ENCODE data around the gene RBM26.

Gene RBM26

GRCh38 chr13:79401259-79402070, 4.6 kb downstream of the RBM26 start:
- TF ChIP-seq, protein P1, sequence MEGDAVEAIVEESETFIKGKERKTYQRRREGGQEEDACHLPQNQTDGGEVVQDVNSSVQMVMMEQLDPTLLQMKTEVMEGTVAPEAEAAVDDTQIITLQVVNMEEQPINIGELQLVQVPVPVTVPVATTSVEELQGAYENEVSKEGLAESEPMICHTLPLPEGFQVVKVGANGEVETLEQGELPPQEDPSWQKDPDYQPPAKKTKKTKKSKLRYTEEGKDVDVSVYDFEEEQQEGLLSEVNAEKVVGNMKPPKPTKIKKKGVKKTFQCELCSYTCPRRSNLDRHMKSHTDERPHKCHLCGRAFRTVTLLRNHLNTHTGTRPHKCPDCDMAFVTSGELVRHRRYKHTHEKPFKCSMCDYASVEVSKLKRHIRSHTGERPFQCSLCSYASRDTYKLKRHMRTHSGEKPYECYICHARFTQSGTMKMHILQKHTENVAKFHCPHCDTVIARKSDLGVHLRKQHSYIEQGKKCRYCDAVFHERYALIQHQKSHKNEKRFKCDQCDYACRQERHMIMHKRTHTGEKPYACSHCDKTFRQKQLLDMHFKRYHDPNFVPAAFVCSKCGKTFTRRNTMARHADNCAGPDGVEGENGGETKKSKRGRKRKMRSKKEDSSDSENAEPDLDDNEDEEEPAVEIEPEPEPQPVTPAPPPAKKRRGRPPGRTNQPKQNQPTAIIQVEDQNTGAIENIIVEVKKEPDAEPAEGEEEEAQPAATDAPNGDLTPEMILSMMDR (IDR thresholded peaks at IDR 0.05; ENCODE audit: low read depth, low read length), result no peak
- H3K4me3 ChIP-seq (ENCODE audit: low read depth, low read length), result no peak overlapping the region

DNA sequence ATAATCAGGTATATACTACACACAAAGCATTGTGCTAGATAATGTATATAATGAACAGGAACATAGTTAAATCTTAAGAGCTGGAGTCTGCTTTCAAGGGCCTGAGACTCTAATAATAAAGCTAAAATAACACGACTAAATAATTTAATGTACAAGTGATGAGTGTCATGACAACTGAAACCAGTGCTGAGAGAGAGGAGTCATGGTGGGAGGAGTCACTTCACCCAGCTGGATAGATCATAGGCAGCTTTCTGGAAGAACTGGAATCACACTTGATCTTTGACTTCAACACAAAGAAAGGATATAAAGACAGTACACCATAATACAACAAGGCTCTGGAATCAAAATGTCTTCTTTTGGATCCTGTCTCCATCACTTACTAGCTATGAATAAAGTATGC, 7.1 kb downstream of the RBM26 start:
- TF ChIP-seq, protein P1 (IDR thresholded peaks at IDR 0.05; ENCODE audit: low read depth, low read length), result no peak

DNA sequence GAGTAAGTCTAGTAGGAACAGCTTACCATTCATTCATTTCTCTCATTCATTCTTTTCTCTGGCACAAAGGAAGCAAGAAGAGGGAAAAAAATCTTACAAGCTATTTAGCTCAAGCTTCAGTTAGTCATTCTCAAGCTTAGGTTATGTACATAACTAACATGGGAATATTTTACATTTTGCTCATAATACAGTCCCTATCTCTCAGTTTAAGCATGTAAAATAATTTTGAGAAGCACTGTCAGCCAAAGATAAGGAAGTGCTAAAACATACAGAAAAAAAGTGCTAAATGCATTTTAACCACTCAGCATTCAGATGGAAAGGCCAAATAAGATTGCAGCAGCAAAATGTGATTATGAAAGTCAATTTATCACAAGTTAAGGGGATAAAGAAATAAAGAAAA, 7.9 kb downstream of the RBM26 start:
- TF ChIP-seq, protein P1 (IDR thresholded peaks at IDR 0.05; ENCODE audit: low read depth, low read length), result no peak
- H3K4me3 ChIP-seq (ENCODE audit: low read depth, low read length), result no peak overlapping the region

More for the DNA sequence above, 7.1 kb downstream of the RBM26 start:
- H3K4me3 ChIP-seq (ENCODE audit: low read depth, low read length), result no peak overlapping the region

DNA sequence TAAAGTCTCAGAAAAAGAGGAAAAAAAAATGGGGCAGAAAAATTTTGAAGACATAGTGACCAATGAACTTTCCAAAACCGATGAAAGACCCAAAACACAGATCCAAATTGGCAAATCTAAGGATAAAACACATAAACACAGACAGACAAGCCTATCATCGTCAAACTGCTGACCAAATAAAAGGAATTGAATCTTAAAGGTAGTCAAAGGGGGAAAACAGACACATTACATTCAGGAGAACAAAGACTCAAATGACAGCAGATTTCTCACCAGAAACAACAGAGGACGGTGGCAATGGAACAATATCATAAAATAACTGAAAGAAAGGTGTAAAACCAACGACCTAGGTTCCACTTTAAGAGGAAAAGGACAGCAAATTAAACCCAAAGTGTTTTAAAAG, 10.2 kb downstream of the RBM26 start:
- H3K4me3 ChIP-seq (ENCODE audit: low read depth, low read length), result no peak overlapping the region
- TF ChIP-seq, protein P1 (IDR thresholded peaks at IDR 0.05; ENCODE audit: low read depth, low read length), result no peak

DNA sequence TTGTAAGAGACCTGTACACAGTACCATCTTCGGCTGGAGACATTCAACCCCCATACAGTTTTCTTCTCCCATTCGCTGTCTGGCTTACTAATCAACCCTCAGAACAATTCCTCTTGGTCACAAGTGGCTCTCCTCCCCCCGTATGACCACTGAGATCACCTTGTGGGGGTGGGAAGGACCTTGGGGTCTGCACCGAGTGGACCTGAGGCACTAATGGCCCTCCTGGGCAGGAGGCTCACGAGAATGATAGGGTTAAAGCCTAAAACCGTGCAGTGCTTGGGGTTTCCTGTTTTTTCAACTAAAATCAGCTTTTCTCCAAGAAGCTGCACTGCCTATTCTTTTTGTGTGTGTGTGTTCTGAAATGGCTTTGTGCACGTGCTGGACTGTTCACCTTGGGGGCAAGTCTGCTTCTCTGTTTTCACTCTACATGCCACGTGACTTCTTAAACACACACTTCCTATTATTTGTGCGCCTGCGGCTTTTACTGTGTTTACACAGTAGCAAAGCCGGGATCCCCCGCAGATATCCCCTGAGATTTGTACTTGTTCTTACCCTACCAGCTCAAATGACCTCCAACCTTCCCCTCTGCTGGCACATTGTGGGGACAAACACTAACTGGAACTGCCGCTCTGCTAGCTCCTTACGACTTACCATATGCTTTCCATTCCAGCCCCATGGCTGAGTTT, 12.3 kb downstream of the RBM26 start:
- TF ChIP-seq, protein P1 (IDR thresholded peaks at IDR 0.05; ENCODE audit: low read depth, low read length), result no peak
- H3K4me3 ChIP-seq (ENCODE audit: low read depth, low read length), result no peak overlapping the region

DNA sequence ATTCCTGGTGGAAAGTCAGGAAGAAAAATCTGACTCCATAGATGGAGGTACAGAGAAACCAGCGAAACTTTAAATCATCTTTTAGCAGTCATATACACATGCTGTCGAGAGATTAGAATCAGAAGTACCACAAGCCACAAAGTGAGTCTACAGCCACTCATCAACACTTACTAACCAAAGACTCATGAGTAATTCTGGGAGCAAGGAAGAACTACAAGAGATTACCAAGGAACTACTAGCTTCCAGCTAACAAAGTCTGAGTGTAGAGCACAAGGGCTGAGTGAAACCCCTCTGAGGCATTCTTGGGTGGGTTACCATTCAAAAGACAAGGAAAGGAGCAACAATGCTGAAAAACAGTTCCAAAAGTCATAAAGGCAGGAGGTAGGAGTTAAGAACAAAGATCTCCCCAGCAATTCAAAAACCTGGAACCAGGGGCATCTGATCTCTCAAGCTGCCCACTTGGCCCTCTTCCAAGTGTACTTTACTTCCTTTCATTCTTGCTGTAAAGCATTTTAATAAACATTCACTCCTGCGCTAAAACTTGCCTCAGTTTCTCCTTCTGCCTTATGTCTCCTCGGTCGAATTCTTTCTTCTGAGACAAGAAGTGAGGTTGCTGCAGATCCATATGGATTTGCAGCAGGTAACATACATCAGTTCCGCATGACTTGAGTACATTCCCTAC, 13.0 kb downstream of the RBM26 start:
- no peak overlapping the region for H3K4me3 ChIP-seq (ENCODE audit: low read depth, low read length)
- TF ChIP-seq, protein P1 (IDR thresholded peaks at IDR 0.05; ENCODE audit: low read depth, low read length), result no peak

All from WI38 (cell line).